ENCODE results near the gene BCL7C. TPM values are rescaled to one million over a fixed set of nuclear protein-coding genes. Genes with fewer than 3 reads are reported as not detected.

The BCL7C gene
- total and polyA plus RNA-seq, 2 of the 13 experiments (the other 11 are each of a cell fraction or from before 2014, with no cell fraction given), result 17.7 to 33.8 TPM

DNA sequence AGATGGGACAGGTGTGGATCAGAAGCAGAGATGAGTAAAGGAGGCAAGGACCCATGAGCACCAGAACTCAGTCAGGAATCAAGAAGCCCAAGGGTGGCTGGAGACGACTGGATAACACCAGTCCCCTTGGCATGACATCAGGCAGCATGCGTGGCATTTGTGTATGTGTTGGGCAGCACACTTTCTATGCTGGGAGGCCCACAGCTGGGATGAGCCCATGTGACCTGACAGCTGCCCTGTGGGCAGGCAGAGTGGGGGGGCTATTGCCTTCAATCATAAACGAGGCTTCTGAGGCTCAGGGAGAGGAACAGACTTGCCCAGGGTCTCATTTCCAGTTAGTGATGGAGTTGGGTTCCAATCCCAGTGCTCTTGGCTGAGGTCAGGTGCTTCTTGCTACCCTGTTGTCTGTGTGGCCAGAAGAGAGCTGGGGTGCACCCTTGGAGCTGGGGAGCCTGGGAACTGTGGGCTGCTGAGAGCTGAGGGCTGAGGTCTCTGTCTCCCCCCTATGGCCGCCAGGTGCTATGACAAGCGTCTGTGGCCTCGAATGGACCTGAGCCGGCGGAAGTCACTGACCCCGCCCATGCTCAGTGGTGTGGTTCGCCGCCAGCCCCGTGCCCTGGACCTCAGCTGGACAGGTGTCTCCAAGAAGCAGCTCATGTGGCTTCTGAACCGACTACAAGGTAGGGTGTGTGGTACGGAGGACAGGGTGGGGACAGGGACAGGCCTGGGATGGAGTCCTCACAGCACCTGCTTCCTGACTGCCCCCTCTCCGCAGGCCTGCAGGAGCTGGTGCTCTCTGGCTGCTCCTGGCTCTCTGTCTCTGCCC, 47.9 kb upstream of the BCL7C start (continued):
- TF ChIP-seq, protein P1, sequence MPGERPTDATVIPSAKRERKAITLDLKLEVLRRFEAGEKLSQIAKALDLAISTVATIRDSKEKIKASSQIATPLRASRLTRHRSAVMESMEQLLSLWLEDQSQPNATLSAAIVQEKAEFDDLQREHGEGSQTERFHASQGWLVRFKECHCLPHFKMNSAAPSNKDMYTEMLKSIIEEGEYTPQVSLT (CRISPR knock-in tag; IDR thresholded peaks at IDR 0.05; ENCODE audit: borderline replicate concordance, low read depth), result no peak
- TF ChIP-seq ZNF350 (CRISPR knock-in tag; IDR thresholded peaks at IDR 0.05; ENCODE audit: borderline replicate concordance, low read depth), result peak; percentile 29; the same call in 1 of the 2 replicates
- no peak for TF ChIP-seq ZNF20 (CRISPR knock-in tag; IDR thresholded peaks at IDR 0.05)
- TF ChIP-seq MIER2 (CRISPR knock-in tag; IDR thresholded peaks at IDR 0.05), result no peak
- no peak for TF ChIP-seq STAT5B (CRISPR knock-in tag; IDR thresholded peaks at IDR 0.05)
- TF ChIP-seq NAIF1 (CRISPR knock-in tag; IDR thresholded peaks at IDR 0.05; ENCODE audit: borderline replicate concordance), result no peak
- TF ChIP-seq, protein P2, sequence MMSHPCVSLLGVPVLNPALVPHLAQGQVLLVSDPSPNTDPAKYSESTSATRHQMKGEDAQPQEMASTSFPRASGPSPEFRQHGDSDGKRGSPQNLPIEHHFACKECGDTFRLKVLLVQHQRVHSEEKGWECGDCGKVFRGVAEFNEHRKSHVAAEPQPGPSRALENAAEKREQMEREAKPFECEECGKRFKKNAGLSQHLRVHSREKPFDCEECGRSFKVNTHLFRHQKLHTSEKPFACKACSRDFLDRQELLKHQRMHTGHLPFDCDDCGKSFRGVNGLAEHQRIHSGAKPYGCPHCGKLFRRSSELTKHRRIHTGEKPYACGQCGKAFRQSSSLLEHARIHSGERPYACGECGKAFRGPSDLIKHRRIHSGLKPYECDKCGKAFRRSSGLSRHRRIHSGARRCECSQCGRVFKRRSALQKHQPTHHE (CRISPR knock-in tag; IDR thresholded peaks at IDR 0.05; ENCODE audit: borderline replicate concordance), result no peak
- no peak for TF ChIP-seq ZNF614 (CRISPR knock-in tag; IDR thresholded peaks at IDR 0.05; ENCODE audit: borderline replicate concordance)
- peak; percentile 54; the same call in 1 of the 2 replicates for TF ChIP-seq SPEN (CRISPR knock-in tag; IDR thresholded peaks at IDR 0.05; ENCODE audit: low read depth)
- 0 out of 2 replicates have a peak, but pooled peaks have one; percentile 29 for TF ChIP-seq AKAP8 (CRISPR knock-in tag; IDR thresholded peaks at IDR 0.05)
- TF ChIP-seq, protein P3, sequence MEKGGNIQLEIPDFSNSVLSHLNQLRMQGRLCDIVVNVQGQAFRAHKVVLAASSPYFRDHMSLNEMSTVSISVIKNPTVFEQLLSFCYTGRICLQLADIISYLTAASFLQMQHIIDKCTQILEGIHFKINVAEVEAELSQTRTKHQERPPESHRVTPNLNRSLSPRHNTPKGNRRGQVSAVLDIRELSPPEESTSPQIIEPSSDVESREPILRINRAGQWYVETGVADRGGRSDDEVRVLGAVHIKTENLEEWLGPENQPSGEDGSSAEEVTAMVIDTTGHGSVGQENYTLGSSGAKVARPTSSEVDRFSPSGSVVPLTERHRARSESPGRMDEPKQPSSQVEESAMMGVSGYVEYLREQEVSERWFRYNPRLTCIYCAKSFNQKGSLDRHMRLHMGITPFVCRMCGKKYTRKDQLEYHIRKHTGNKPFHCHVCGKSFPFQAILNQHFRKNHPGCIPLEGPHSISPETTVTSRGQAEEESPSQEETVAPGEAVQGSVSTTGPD (CRISPR knock-in tag; IDR thresholded peaks at IDR 0.05), result no peak
- TF ChIP-seq, protein P4, sequence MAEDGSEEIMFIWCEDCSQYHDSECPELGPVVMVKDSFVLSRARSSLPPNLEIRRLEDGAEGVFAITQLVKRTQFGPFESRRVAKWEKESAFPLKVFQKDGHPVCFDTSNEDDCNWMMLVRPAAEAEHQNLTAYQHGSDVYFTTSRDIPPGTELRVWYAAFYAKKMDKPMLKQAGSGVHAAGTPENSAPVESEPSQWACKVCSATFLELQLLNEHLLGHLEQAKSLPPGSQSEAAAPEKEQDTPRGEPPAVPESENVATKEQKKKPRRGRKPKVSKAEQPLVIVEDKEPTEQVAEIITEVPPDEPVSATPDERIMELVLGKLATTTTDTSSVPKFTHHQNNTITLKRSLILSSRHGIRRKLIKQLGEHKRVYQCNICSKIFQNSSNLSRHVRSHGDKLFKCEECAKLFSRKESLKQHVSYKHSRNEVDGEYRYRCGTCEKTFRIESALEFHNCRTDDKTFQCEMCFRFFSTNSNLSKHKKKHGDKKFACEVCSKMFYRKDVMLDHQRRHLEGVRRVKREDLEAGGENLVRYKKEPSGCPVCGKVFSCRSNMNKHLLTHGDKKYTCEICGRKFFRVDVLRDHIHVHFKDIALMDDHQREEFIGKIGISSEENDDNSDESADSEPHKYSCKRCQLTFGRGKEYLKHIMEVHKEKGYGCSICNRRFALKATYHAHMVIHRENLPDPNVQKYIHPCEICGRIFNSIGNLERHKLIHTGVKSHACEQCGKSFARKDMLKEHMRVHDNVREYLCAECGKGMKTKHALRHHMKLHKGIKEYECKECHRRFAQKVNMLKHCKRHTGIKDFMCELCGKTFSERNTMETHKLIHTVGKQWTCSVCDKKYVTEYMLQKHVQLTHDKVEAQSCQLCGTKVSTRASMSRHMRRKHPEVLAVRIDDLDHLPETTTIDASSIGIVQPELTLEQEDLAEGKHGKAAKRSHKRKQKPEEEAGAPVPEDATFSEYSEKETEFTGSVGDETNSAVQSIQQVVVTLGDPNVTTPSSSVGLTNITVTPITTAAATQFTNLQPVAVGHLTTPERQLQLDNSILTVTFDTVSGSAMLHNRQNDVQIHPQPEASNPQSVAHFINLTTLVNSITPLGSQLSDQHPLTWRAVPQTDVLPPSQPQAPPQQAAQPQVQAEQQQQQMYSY (CRISPR knock-in tag; IDR thresholded peaks at IDR 0.05), result no peak
- TF ChIP-seq, protein P5, sequence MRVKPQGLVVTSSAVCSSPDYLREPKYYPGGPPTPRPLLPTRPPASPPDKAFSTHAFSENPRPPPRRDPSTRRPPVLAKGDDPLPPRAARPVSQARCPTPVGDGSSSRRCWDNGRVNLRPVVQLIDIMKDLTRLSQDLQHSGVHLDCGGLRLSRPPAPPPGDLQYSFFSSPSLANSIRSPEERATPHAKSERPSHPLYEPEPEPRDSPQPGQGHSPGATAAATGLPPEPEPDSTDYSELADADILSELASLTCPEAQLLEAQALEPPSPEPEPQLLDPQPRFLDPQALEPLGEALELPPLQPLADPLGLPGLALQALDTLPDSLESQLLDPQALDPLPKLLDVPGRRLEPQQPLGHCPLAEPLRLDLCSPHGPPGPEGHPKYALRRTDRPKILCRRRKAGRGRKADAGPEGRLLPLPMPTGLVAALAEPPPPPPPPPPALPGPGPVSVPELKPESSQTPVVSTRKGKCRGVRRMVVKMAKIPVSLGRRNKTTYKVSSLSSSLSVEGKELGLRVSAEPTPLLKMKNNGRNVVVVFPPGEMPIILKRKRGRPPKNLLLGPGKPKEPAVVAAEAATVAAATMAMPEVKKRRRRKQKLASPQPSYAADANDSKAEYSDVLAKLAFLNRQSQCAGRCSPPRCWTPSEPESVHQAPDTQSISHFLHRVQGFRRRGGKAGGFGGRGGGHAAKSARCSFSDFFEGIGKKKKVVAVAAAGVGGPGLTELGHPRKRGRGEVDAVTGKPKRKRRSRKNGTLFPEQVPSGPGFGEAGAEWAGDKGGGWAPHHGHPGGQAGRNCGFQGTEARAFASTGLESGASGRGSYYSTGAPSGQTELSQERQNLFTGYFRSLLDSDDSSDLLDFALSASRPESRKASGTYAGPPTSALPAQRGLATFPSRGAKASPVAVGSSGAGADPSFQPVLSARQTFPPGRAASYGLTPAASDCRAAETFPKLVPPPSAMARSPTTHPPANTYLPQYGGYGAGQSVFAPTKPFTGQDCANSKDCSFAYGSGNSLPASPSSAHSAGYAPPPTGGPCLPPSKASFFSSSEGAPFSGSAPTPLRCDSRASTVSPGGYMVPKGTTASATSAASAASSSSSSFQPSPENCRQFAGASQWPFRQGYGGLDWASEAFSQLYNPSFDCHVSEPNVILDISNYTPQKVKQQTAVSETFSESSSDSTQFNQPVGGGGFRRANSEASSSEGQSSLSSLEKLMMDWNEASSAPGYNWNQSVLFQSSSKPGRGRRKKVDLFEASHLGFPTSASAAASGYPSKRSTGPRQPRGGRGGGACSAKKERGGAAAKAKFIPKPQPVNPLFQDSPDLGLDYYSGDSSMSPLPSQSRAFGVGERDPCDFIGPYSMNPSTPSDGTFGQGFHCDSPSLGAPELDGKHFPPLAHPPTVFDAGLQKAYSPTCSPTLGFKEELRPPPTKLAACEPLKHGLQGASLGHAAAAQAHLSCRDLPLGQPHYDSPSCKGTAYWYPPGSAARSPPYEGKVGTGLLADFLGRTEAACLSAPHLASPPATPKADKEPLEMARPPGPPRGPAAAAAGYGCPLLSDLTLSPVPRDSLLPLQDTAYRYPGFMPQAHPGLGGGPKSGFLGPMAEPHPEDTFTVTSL (CRISPR knock-in tag; IDR thresholded peaks at IDR 0.05; ENCODE audit: borderline replicate concordance), result 0 out of 2 replicates have a peak, but pooled peaks have one; percentile 11
- no peak for TF ChIP-seq PCBP2 (optimal IDR thresholded peaks at IDR 0.05; ENCODE audit: low read depth, low read length, poor library complexity, severe bottlenecking)
- TF ChIP-seq MXI1 (IDR thresholded peaks at IDR 0.05; ENCODE audit: borderline replicate concordance, low read depth, low read length), result peak; percentile 73; the same call in 1 of the 3 replicates

Measured in HepG2 (cell line).